ENCODE results near the gene LRP1.

The LRP1 gene

GRCh38 chr12:57254506-57255280, 126.4 kb downstream of the LRP1 start:
- no peak for DNase-seq (ENCODE audit: low read depth in 2 of 2)

GRCh38 chr12:57255916-57256315, 127.6 kb downstream of the LRP1 start:
- no peak for DNase-seq (ENCODE audit: low read depth in 2 of 2)

- DNase-seq (ENCODE audit: low read depth in 2 of 2): no peak
These were observed 131.0 kb downstream of the LRP1 start for GRCh38 chr12:57258977-57259970.

- no peak for DNase-seq (ENCODE audit: low read depth in 2 of 2)
These were observed 132.1 kb downstream of the LRP1 start for GRCh38 chr12:57260366-57260765.

GRCh38 chr12:57261428-57261865, 133.2 kb downstream of the LRP1 start:
- DNase-seq (ENCODE audit: low read depth in 2 of 2): no peak

GRCh38 chr12:57262126-57262822, 134.0 kb downstream of the LRP1 start:
- no peak for DNase-seq (ENCODE audit: low read depth in 2 of 2)

Measured in fibroblast of skin of left quadriceps (primary cell).